Trophoblast cell (in vitro differentiated cells and primary cell): ENCODE measurements around the gene APOBEC4.
"Not testable (repeated sequence)": the region's sequence is repeated elsewhere in the genome, so short reads cannot be mapped to it uniquely, and the experiment has no call there.

Experiments used
- DNase-seq, 2 donors: peaks; one replicate each; pipeline ENCODE4 v3.0.0-alpha.2; 2016
- H2AFZ ChIP-seq: 2 replicates; pipeline ENCODE4 v1.6.1; 2013; ENCODE audit warnings: low read length, moderate library complexity, mild to moderate bottlenecking; ENCODE audit not compliant: insufficient read depth, poor library complexity
- H2AK5ac ChIP-seq: 2 replicates; pipeline ENCODE4 v1.6.1; 2013; ENCODE audit warnings: mild to moderate bottlenecking, low read length
- H2BK120ac ChIP-seq: 2 replicates; pipeline ENCODE4 v1.6.1; 2013; ENCODE audit warnings: low read length, mild to moderate bottlenecking, moderate library complexity; ENCODE audit not compliant: insufficient read depth, poor library complexity
- H2BK12ac ChIP-seq: 2 replicates; pipeline ENCODE4 v1.6.1; 2013; ENCODE audit warnings: mild to moderate bottlenecking, low read length, moderate library complexity
- H2BK5ac ChIP-seq: 2 replicates; pipeline ENCODE4 v1.6.1; 2013; ENCODE audit warnings: low read length, low read depth, moderate library complexity, mild to moderate bottlenecking; ENCODE audit not compliant: poor library complexity
- H3K14ac ChIP-seq: 2 replicates; pipeline ENCODE4 v1.6.1; 2013; ENCODE audit warnings: mild to moderate bottlenecking, low read length
- H3K18ac ChIP-seq: 2 replicates; pipeline ENCODE4 v1.6.1; 2013; ENCODE audit warnings: mild to moderate bottlenecking, low read length
- H3K23ac ChIP-seq: 2 replicates; pipeline ENCODE4 v1.6.1; 2013; ENCODE audit warnings: low read length
- H3K27ac ChIP-seq: 2 replicates; pipeline ENCODE4 v1.5.1; 2013; ENCODE audit warnings: low read depth, mild to moderate bottlenecking, inconsistent platforms, low read length, moderate library complexity
- H3K27me3 ChIP-seq: 2 replicates; pipeline ENCODE4 v1.6.1; 2013; ENCODE audit warnings: inconsistent platforms, mild to moderate bottlenecking, low read length, moderate library complexity; ENCODE audit not compliant: insufficient read depth
- H3K36me3 ChIP-seq, 2 experiments: 1 replicate in 1 of 2; 2 replicates in 1 of 2; pipeline ENCODE4 v1.6.1; 2013; ENCODE audit warnings: low read length in 2 of 2, mild to moderate bottlenecking in 2 of 2, moderate library complexity in 1 of 2; ENCODE audit not compliant: insufficient read depth in 2 of 2, control insufficient read depth in 1 of 2
- H3K4ac ChIP-seq: 2 replicates; pipeline ENCODE4 v1.6.1; 2013; ENCODE audit warnings: low read depth, mild to moderate bottlenecking, low read length, moderate library complexity
- H3K4me1 ChIP-seq, 2 experiments: 1 replicate in 1 of 2; 2 replicates in 1 of 2; pipeline ENCODE4 v1.6.1; 2013; ENCODE audit warnings: low read length in 2 of 2, mild to moderate bottlenecking in 2 of 2, moderate library complexity in 1 of 2; ENCODE audit not compliant: insufficient read depth in 2 of 2, control insufficient read depth in 1 of 2
- H3K4me2 ChIP-seq: 2 replicates; pipeline ENCODE4 v1.6.1; 2013; ENCODE audit warnings: inconsistent platforms, mild to moderate bottlenecking, low read length, moderate library complexity
- H3K4me3 ChIP-seq: 2 replicates; pipeline ENCODE4 v1.5.1; 2013; ENCODE audit warnings: mild to moderate bottlenecking, low read depth, low read length, inconsistent platforms
- H3K79me1 ChIP-seq: one replicate; pipeline ENCODE4 v1.6.1; 2013; ENCODE audit warnings: low read length
- H3K79me2 ChIP-seq: 2 replicates; pipeline ENCODE4 v1.6.1; 2013; ENCODE audit warnings: low read length, mild to moderate bottlenecking; ENCODE audit not compliant: control insufficient read depth, insufficient read depth, poor library complexity
- H3K9ac ChIP-seq: 2 replicates; pipeline ENCODE4 v1.6.1; 2013; ENCODE audit warnings: mild to moderate bottlenecking, low read length
- H3K9me3 ChIP-seq: 2 replicates; pipeline ENCODE4 v1.6.1; 2013; ENCODE audit warnings: low read depth, mild to moderate bottlenecking, control low read depth, inconsistent platforms, low read length; ENCODE audit not compliant: insufficient read depth
- H4K12ac ChIP-seq: 2 replicates; pipeline ENCODE4 v1.6.1; 2013; ENCODE audit warnings: low read depth, mild to moderate bottlenecking, low read length, moderate library complexity
- H4K8ac ChIP-seq: 2 replicates; pipeline ENCODE4 v1.6.1; 2013; ENCODE audit warnings: low read depth, mild to moderate bottlenecking, low read length, moderate library complexity
- H4K91ac ChIP-seq: one replicate; pipeline ENCODE4 v1.6.1; 2013; ENCODE audit warnings: low read depth, mild to moderate bottlenecking, low read length, moderate library complexity
- WGBS: extraction: QIAGEN DNeasy Blood & Tissue Kit; methylation state at CpG from one replicate; pipeline ENCODE4 v1.1.7; 2013; ENCODE audit warnings: missing lambda C conversion rate; ENCODE audit not compliant: insufficient read length, insufficient coverage; ENCODE audit errors: extremely low coverage; 5-methylcytosine and 5-hydroxymethylcytosine counted together

The APOBEC4 gene

GRCh38 chr1:183622013-183622412 is 31.1 kb downstream of the APOBEC4 start:
- H3K9me3 ChIP-seq: no peaks in the 10 kb centered on the region
- H2AFZ ChIP-seq: no peak overlapping the region
- no peak overlapping the region for H3K18ac ChIP-seq
- peaks cover 2% of the 10 kb centered on the region in 2 experiments for H3K36me3 ChIP-seq
- WGBS: no CpG with 5 or more reads among the region's 1 CpG
- H4K12ac ChIP-seq: no peak overlapping the region
- no peak overlapping the region for H3K23ac ChIP-seq
- no peaks in the 10 kb centered on the region for H3K79me1 ChIP-seq
- no peak overlapping the region for H4K91ac ChIP-seq
- H3K79me2 ChIP-seq: no peaks in the 10 kb centered on the region
- no peak overlapping the region for H4K8ac ChIP-seq
- no peak for DNase-seq
- no peaks in the 10 kb centered on the region for H3K4me1 ChIP-seq
- no peak overlapping the region for H3K27ac ChIP-seq
- no peak overlapping the region for H3K9ac ChIP-seq
- no peak overlapping the region for H2BK5ac ChIP-seq
- no peak overlapping the region for H3K4ac ChIP-seq
- no peaks in the 10 kb centered on the region for H3K27me3 ChIP-seq
- no peak overlapping the region for H3K4me2 ChIP-seq
- H2BK120ac ChIP-seq: no peak overlapping the region
- no peak overlapping the region for H3K14ac ChIP-seq
- no peak overlapping the region for H2BK12ac ChIP-seq
- no peak overlapping the region for H2AK5ac ChIP-seq
- no peak overlapping the region for H3K4me3 ChIP-seq

- no CpG with 5 or more reads among the region's 2 CpGs for WGBS
- Histone ChIP-seq H3K4me3 (no peak overlapping the region), H3K27me3 (no peaks in the 10 kb centered on the region), H3K14ac (no peak overlapping the region), H3K4me1 (no peaks in the 10 kb centered on the region), H3K27ac (no peak overlapping the region), H3K36me3 (peaks cover 0 to under 1% of the 10 kb centered on the region in 2 experiments), H3K4ac (no peak overlapping the region), H3K79me1 (no peaks in the 10 kb centered on the region), H3K4me2 (no peak overlapping the region), H2BK5ac (no peak overlapping the region), H2AFZ (no peak overlapping the region), H3K79me2 (no peaks in the 10 kb centered on the region), H2AK5ac (no peak overlapping the region), H4K12ac (no peak overlapping the region), H3K18ac (no peak overlapping the region), H3K9ac (no peak overlapping the region), H2BK120ac (no peak overlapping the region), H2BK12ac (no peak overlapping the region), H4K8ac (no peak overlapping the region), H3K9me3 (no peaks in the 10 kb centered on the region), H3K23ac (no peak overlapping the region), H4K91ac (no peak overlapping the region)
- peak in 1 of 2 donors; percentile 79 for DNase-seq
Measured at GRCh38 chr1:183620311-183620710, 32.8 kb downstream of the APOBEC4 start.

- H3K4ac ChIP-seq: no peak overlapping the region
- DNase-seq: no peak
- no peaks in the 10 kb centered on the region for H3K36me3 ChIP-seq
- H3K79me2 ChIP-seq: no peaks in the 10 kb centered on the region
- H3K9ac ChIP-seq: no peak overlapping the region
- no peak overlapping the region for H2AFZ ChIP-seq
- H3K23ac ChIP-seq: no peak overlapping the region
- no peak overlapping the region for H4K8ac ChIP-seq
- no CpG with 5 or more reads among the region's 1 CpG for WGBS
- no peak overlapping the region for H3K4me3 ChIP-seq
- H3K14ac ChIP-seq: no peak overlapping the region
- H3K4me1 ChIP-seq: no peaks in the 10 kb centered on the region
- H4K91ac ChIP-seq: no peak overlapping the region
- H4K12ac ChIP-seq: no peak overlapping the region
- no peak overlapping the region for H3K27ac ChIP-seq
- H3K9me3 ChIP-seq: no peaks in the 10 kb centered on the region
- no peak overlapping the region for H2BK12ac ChIP-seq
- H3K27me3 ChIP-seq: no peaks in the 10 kb centered on the region
- H2BK120ac ChIP-seq: no peak overlapping the region
- no peak overlapping the region for H3K18ac ChIP-seq
- H2BK5ac ChIP-seq: no peak overlapping the region
- H3K79me1 ChIP-seq: no peaks in the 10 kb centered on the region
- no peak overlapping the region for H3K4me2 ChIP-seq
- H2AK5ac ChIP-seq: no peak overlapping the region
Measured at GRCh38 chr1:183619781-183620180, 33.3 kb downstream of the APOBEC4 start.

GRCh38 chr1:183618202-183618601 is 34.9 kb downstream of the APOBEC4 start:
- not testable (repeated sequence) for H3K79me2 ChIP-seq, H3K79me1 ChIP-seq, H3K4me1 ChIP-seq, H2AFZ ChIP-seq, H3K27ac ChIP-seq, H3K18ac ChIP-seq, H3K9ac ChIP-seq, H3K4ac ChIP-seq, H4K12ac ChIP-seq, H3K4me3 ChIP-seq, H3K27me3 ChIP-seq, DNase-seq, H3K4me2 ChIP-seq, H3K23ac ChIP-seq, H2AK5ac ChIP-seq, H3K9me3 ChIP-seq, H2BK5ac ChIP-seq, H4K91ac ChIP-seq, H2BK12ac ChIP-seq, H3K14ac ChIP-seq, H2BK120ac ChIP-seq, H4K8ac ChIP-seq, H3K36me3 ChIP-seq
- no CpG with 5 or more reads among the region's 5 CpGs for WGBS
